Right lung (tissue), 5 donors: ENCODE data around the gene CLSTN2. TPM values are rescaled to one million over a fixed set of nuclear protein-coding genes. Genes with fewer than 3 reads are reported as not detected.
A peak's percentile ranks its signal among the peaks of the same experiment; 100 is the strongest.

Experiments
- DNase-seq, 2 donors: peaks; one replicate each; pipeline ENCODE4 v3.0.0-alpha.2; 2013
- polyA plus RNA-seq, 5 donors: library from polyadenylated mRNA; unstranded; fragments of 120-200 nt; gene quantifications; one replicate each; pipeline versions ENCODE4 v1.2.1 to v1.2.3, GENCODE V29; 2013; ENCODE audit warnings: inconsistent platforms in 1 of 5, low replicate concordance in 1 of 5; ENCODE audit not compliant: insufficient read length in 5 of 5, insufficient read depth in 1 of 5

CLSTN2 gene
- polyA plus RNA-seq, 5 donors = 0.37 to 0.93 (median 0.47) TPM

DNA sequence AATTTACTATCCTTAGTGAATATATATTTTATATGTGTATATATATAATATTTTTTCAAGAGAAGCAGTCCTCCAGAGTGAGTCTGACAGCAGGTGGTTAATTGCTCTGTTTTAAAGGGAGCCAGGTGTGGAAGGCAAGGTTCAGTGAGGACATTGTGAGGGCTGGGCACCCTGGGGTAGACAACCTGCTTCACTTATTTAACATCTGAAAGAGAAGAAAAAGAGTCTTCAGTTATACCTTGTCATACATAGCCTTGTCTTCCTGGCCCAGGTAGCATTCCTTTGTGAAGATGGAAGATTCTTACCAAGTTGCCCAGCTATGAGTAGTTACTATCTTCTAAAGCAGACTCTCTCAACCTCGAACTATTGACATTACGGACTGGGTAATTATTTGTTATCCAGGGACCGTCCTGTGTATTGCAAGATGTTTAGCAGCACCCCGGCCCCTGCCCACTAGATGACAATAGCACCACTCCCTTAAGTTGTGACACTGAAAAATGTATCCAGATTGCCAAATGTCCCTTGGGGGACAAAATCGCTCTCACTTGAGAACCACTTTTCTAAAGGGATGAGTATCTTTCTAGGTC is 406.9 kb downstream of the CLSTN2 start:
- no peak for DNase-seq

DNA sequence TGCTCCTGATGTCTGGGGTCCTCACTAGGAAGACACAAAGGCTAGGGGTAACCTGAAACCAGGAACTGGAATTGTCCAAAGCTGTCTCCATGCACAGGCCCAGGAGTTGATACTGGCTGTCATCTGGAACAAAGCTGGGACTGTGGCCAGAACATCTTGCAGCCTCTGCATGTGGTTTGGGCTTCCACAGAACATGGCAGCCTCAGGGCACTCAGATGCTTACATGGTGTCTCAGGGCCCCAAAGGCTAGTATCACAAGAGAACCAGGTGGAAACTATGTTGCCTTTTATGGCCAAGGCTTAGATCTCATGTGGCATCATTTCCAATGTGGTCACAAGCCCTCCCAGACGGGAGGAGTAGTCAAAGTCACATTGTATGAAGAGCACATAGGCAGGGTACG is 407.7 kb downstream of the CLSTN2 start:
- DNase-seq = no peak

DNA sequence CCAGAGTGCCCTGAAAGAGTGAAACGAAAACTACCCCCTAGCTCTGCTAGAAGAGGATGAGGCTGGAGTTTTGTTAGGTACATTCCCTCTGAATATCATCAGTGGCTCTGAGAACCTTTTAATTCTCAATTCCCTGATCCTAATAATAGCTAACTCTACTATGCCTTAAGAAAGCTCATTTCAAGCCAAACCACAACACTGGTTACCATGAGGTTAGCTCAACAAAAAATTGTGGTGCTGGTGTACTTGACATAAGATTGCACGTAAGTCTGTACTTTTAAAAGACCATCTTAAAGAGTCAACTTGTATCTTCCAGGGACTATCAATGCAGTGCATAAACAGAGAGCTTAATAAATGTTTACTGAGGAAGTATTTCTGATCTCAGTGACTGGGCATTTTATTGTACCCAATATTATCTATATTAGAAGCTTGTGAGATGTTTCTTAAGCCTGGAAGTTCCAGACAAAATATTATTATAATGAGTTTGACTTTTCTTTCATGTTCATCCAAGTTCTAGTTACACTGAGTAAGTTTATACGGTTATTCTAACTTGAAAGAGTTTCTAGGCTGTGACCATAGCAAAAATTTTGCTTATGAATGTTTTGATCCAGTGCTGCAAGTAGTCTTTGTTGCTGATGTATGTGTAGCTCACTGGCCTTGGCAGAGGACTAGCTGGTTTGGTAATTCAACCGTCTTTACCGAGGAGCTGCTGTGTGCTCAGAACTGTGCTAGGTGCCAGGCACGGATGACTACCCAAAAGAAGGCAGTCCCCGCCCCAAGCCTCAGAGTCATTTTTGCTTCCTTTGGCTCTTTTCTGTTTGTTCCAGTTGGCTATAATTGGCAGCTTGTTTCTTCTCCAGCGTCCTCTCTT is 408.5 kb downstream of the CLSTN2 start:
- no peak for DNase-seq

DNA sequence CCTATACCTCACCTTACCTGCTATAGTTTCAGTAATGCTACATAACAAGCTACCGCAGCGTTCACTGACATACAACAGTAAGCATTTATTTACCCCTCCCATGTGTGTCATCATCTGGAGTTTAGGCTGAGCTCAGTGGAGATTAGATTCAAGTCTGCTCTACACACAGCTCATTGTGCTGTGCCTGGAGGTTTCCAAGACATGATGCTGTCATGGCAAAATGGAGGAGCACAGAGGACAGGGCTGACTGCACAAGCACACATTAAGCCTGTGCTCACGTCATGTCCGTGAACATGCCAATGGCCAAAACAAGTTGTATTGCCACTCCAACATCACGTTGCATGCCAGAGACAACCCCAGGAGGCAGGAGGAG is 409.1 kb downstream of the CLSTN2 start:
- DNase-seq = no peak

DNA sequence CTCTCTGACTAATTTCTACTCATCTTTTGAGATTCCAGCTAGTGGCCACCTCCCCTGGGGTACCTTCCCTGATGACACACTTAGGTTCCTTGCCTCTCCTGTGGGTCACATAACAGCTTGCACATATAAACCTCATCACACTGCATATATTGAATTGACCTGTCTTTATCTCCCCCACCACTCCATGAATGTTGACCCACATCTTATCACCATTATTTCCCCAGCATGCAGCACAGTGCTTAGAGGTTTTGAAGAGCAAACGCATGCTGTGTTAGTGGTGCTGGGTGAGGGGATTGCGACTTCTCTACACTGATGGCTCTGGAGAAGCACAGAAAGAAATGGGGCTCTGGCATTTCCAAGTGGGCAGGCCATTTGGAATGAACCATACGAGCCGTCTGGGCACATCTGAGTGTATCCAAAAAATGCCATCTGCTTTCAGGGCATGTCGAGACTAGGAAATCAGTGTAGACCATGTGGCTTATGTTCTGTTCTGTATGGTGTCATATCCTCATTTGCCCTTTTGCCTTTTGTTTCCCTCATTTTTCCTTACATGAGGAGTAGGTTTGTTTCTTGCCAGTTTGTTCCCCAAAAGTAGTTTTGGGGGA is 409.7 kb downstream of the CLSTN2 start:
- DNase-seq = no peak

DNA sequence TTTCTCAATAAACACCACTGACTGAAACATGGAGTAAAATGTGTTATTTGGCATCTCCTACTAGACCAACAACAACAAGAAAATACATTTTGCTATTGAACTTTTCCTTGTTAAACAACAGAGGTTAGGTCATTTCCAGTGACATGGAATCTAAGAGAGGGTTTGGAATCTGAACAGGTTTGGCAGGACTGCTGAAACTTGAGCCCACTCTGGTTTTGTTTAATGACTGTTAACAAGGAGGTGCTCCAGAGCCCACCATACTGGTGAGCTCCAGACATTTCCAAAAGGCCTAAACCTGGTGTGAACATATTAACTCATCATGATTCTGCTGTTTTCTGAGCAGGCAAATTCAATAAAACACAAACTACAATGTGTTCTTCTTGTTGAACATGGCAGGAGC is 412.2 kb downstream of the CLSTN2 start:
- peak in 1 of 2 donors; percentile 21 for DNase-seq

DNA sequence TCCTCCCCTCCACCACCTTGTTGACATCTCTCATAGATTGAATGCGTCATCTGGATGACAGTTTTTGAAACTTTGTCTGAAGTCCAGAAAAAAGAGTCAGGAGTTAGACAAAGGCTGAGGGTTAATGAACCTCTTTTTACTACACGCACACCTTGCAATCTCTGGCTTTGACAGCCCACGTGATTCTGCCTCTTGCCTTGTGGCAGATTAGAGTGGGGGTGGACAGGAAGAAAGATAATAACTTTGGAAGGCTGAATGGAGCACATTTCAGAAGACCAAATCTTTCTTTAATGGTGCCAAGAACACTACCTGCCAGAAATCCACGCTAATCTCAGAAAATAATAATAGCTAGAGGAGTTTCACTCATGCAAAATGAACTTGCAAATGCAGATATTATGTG is 415.0 kb downstream of the CLSTN2 start:
- no peak for DNase-seq

DNA sequence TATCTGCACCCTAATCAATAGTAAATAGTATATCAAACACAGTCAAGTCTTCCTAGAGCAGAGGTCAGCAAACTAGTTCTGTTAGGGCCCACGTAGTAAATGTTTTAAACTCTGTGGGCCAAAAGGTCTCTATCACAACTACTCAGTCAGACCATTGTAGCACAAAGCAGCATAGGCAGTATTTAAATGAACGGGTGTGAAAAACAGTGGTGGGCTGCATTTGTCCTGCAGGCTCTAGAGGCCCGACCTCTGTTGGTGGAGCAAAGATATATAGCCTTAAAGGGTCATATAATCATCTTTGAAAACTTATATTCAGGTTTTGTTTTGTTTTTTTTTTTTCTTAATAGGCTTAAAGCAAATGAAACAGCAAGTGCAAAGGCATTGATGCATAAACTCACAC is 416.5 kb downstream of the CLSTN2 start:
- DNase-seq = no peak

DNA sequence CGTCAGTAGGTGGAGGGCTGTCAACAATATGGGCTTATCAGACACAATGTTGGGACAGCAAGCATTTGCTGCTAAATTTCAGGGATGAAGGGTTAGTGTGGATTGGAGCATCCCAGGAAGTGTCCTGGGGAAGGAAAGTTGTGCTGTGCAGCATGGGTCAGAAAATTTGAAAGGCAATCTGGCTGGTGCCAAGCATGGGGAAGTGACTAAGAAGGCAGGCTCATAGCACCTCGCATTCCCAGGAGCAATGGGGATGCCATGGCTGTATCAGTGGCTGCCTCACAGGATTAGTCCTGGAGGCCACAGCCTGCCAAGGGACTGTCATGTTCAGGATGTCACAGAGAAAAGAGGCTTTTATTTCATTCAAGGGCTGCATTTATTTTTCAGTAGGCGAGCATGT is 420.5 kb downstream of the CLSTN2 start:
- DNase-seq = no peak

DNA sequence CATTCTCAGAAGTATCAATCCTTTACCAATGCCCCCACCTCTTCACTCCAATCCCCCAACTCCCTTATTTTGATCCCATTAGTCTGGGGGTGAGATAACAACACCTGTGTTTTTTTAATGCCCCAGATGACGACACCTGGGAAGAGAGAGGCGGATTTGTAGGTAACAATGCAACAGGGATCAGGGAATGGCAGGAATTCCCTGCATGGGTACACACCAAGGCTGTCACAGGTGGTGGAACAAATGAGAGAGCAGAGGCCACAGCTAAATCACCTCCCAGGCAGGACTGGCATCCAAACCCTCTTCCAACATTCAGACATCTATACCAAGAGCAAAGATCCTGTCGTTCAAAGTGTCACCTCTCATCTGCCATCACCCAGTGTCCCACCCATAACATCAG is 423.7 kb downstream of the CLSTN2 start:
- no peak for DNase-seq

DNA sequence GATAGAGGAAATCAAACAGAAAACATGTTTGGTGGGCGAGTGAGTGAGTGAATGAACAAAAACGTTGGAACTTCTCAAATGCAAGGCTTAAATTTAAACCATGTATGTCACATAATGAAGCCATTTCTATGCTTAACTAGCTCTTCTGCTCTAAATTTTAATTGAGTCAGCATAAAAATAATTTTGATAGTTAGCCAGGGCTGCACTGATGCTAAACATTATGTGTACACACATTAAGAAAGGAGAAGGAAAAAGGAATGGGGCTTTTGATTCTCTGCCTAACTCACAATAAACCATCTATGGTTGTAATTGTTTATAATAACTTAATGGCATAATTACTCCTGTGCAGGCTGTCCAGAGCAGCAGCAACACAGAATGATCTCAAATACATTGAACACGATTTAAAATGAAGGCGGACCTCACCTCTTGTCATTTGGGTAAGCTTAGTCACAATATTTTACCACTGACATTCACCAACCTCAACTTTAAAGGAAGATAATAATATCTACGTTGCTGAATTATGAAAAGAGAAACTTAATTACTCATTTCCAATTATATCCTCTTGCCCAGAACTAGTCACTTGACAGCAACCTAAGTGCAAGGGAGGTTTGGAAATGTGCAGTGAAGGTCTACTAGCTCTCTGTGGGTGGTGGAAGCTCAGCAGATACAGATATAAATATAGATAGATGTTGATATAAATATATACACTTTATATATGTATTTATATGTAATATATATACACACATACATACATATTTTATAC is 424.4 kb downstream of the CLSTN2 start:
- no peak for DNase-seq

DNA sequence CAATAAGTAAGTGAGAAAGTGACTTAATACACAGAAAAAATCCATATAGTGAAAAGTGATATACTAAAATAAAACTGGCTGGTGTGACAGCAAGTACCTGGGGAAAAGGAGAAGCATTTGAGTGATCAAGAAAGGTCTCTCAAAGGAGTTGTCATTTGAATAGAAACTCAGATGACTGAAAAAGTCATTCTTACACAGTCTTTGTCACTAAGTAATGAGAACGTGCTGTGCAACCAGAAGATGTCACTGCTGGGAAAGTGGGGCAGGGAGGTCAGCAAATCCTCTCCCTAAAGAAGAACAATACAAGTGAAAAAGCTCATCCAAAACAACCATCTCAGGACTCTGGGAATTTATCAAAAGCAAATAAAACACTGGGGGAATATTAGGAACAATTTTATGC is 425.3 kb downstream of the CLSTN2 start:
- DNase-seq = no peak

DNA sequence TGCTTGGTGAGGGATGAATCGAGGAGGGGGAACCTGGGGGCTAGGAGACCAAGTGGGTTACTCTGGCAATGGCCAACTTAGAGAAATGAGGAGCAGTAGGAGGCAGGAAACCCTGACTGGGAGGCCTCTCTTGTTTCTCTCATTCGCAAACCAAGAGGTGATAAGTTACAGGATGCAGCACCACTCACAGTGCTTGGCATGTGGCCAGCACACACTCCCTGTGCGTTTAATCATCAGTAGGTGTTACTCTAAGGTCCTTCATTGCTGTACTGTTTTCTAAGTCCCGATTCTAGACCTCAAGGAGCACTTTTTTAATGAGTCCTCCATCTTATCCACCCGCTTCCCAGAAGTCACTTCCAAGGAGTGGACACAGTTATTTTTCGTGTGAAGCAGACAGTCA is 428.8 kb downstream of the CLSTN2 start:
- no peak for DNase-seq

DNA sequence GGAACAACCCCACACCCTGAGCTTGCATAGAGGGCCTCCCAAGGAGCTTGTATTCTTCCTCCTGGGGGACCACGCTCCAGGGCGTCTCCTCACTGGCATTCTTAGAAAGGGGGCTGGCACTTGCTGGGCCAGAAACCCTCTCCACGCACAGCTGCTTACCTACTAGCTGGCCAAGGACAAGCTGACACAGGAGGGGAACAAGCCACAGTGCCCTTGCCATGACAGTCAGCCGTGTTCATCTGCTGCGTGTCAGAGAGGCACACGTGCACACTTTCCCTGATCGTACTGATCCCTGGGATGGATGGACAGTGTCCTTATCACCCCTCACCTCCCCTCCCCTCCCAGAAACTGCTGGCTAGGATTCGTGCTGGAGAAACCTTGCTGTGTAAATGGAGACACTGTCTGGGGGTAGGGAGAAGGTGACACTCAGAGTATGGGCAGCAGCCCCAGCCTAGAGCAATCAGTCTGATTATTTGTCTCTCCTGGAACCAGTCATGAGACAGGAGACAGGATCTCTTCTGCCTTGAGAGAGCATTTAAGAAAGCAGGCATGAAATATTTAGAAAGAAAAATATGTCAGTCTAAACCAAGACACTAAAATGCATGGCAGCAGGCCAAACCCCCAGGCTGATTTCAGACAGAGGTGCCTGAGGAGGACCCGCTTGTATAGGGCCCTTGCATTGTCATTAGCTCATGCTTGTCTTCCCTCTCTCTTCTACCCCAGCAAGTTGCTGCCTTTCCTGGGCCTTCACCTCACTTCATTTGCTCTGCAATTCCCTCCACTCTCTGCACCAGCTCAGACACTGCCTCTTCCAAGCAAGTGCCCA is 431.1 kb downstream of the CLSTN2 start:
- no peak for DNase-seq

DNA sequence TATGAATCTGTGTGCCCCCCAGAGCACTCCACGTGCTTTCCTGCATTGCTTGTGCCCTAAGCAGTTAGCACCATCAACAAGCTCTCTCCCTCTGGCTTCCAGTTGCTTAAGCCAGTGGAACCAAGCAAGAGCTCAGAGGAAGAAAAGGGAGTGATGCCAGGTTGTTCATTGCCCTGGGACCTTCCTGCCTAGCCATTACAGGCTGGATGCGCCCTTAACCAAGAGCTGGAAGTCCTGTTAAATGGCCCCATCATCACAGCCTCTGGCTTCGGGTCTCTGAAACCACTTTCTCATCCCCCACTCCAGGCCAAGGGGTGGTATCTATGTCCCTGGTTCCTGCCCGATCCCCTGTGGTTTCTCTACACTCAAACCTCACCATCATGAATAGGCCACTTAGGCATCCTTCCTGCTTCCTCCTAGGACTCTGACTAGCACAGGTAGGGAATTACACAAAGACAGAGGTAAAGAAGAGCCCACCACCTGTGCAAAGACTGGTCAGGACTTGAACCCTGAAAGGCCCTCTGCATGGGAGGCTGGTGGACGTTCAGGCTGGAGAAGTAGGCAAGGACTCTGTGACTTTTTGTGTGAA is 433.3 kb downstream of the CLSTN2 start:
- DNase-seq = no peak

DNA sequence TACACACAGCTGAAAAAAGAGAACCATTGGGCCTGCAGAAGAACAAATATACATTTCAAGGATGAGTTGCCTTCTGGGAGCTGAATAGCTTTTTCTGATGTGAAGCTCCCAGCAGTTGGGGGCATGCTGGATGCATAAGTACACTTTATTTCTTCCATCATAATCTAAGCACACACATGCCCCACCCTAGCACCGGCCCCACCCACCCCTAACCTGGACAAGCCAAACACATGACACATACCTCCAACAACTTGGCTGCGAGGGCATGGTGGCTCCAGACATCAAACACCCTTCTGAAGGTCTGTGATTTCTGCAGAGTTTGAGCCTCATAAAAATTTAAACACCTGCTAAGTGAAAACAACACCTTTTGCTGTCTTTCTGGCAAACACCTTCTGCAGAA is 435.7 kb downstream of the CLSTN2 start:
- DNase-seq = no peak

DNA sequence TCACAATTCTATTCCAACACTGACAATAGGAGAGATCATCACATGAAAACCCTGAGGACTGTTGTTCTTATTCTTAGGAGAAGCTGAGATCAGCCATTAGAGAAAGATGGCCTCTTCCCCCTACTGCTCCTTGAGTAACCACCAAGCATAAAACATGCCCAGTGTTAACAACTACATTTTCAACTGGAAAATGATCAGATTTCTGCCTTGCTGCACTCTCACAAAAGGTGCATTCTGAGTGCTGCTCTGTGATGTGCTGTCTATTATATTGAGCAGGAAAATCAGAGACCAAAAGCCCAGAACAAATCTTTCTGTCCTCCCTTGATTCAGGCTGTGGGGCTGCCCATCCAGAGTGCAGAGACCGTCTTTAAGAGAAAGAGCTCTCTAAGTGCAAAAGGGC is 438.2 kb downstream of the CLSTN2 start:
- DNase-seq = no peak

DNA sequence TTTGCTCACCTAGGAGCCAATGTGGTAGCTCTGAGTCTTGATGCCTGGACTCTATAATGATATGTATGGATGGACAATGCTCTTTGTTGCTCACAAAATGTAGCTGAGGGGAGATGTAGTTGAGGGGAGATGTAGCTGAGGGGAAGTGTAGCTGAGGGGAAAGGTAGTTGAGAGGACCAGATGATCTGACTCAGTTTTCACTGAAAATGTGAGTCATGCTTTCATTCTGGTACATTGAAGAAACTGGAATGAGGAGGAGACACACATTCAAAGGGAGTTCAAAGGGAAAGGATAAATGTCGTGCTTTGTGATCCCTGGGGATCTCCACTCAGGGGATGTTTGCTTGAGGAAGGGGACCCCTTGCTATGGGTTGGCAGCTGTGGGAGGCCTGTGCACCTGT is 440.0 kb downstream of the CLSTN2 start:
- DNase-seq = no peak

DNA sequence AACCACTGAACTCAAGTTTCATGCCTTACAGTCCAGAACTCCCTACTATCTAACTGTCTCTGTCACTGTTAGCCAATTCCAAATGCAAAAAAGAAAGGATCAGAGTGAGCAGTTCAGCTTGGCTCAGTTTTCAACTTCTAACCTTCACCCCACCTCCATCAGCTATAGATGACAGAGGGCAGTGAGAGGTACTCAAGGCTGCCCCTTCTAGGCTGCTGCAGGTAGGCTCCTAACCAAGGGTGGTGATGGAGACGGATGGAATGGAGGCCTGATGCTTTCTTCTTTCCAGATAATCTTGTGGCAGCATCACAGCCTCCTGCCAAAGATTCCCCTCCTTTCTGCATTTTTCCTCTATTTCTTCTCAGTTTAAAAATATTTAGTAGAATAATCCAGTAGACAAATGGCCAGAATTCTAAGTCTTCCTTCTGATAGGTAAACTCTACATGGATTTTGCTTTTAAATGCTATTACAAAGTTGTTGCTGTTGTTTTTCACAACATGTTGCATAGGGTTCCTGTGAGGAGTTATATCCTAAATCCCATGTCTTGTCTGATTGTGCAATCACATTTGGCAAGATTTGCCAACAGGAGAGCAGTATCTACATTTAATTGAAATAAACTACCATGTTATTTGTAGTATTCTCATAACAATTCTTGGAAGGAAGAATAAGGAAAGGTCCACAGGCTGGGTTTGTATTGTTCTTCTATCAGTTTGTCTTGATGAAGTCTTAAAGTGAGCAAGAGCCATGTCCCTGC is 441.3 kb downstream of the CLSTN2 start:
- no peak for DNase-seq

DNA sequence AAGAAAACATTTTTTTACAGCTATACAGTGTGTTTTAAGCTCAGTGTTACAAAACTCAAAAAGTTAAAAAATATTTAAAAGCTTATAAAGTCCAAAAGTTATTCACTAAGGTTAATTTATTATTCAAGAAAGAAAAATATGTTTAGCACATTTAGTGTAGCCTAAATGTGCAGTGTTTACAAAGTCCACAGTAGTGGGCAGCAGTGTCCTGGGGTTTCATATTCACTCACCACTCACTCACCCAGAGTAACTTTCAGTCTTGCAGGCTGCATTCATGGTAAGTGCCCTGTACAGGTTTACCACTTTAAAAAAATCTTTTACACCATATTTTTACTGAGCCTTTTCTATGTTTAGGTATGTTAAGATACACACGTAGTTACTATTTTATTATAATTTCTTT is 442.7 kb downstream of the CLSTN2 start:
- no peak for DNase-seq
